Peyer's patch (tissue), 4 donors: ENCODE data around the gene SPTA1. TPM values are rescaled to one million over a fixed set of nuclear protein-coding genes. Genes with fewer than 3 reads are reported as not detected.

Source experiments
- DNase-seq, 3 donors: peaks; one replicate each; pipeline ENCODE4 v3.0.0-alpha.2; 2017 to 2019
- H3K27ac ChIP-seq, 4 donors: fragments of 200-600 bp; sonication (generic); one replicate each; pipeline ENCODE4 v1.5.1; 2016 to 2019
- H3K27me3 ChIP-seq, 2 donors: fragments of 200-600 bp; sonication (generic); one replicate each; pipeline ENCODE4 v1.5.1; 2019
- H3K36me3 ChIP-seq, 3 donors: fragments of 200-600 bp; sonication (generic); one replicate each; pipeline ENCODE4 v1.5.1; 2016 to 2019
- H3K4me1 ChIP-seq, 4 donors: fragments of 200-600 bp; sonication (generic); one replicate each; pipeline ENCODE4 v1.5.1; 2016 to 2019
- H3K4me3 ChIP-seq, 4 donors: fragments of 200-600 bp; sonication (generic); 1 replicate in 3 of 4; 2 replicates in 1 of 4; pipeline ENCODE4 v1.5.1; 2016 to 2019; ENCODE audit warnings: mild to moderate bottlenecking in 1 of 4
- H3K9me3 ChIP-seq, 4 donors: fragments of 200-600 bp; sonication (generic); one replicate each; pipeline ENCODE4 v1.5.1; 2016 to 2019; ENCODE audit warnings: mild to moderate bottlenecking in 1 of 4
- POLR2A ChIP-seq, 2 donors: fragments of 450-650 bp; IDR thresholded peaks; one replicate each; pipeline ENCODE4 v1.5.1; 2017; ENCODE audit warnings: antibody characterized with exemption in 2 of 2, mild to moderate bottlenecking in 2 of 2, moderate library complexity in 2 of 2
- total RNA-seq, 4 donors: library from RNA; depleted of rRNA; stranded (reverse); fragments of >200 nt; gene quantifications; one replicate each; pipeline ENCODE4 v1.1.0, GENCODE V29; 2016
- TF ChIP-seq, protein P1 (sequence below), 6 experiments: fragments of 450-650 bp in 4 of 6; fragments of 200-600 bp in 2 of 6; sonication (generic) in 1 of 6; IDR thresholded peaks; one replicate each; pipeline ENCODE4 v1.5.1; 2017 to 2019; ENCODE audit warnings: antibody characterized with exemption in 6 of 6, mild to moderate bottlenecking in 3 of 6, moderate library complexity in 1 of 6

The SPTA1 gene
- total RNA-seq, 4 donors from 2014 or later: not detected

DNA sequence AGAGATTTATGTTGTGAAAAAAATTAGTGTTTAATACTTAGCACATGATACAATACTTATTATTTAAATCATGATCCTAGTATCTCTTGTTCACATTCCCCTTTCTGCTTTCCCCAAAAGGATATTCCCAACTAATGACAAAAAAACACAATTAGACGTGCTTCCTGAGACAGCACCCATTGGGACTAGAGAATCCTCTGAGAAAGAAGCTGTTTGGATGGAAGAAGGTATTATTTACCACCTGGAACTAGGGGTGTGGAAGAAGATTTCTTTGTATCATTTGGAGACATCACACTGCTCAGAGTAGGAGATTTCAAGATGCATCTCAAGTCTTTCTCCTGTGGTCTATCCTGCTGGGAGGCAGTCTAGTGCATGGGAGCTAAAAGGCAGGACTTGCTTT is 81.5 kb downstream of the SPTA1 start, which contains the start of gene OR10Z1:
TSS of gene OR10Z1 (plus strand) at position 301 of the 400 bp plus-strand sequence. CDS start 1,171 bp downstream, outside the sequence.
- Histone ChIP-seq H3K4me1 (no peaks in the 10 kb centered on the region), H3K27ac (no peak within 1 kb of the TSS), H3K4me3 (no peak within 1 kb of the TSS), H3K9me3 (no peaks in the 10 kb centered on the region), H3K27me3 (no peaks in the 10 kb centered on the region), H3K36me3 (no peaks in the 10 kb centered on the region)
- no peak for TF ChIP-seq POLR2A (IDR thresholded peaks at IDR 0.05)
- TF ChIP-seq, protein P1, sequence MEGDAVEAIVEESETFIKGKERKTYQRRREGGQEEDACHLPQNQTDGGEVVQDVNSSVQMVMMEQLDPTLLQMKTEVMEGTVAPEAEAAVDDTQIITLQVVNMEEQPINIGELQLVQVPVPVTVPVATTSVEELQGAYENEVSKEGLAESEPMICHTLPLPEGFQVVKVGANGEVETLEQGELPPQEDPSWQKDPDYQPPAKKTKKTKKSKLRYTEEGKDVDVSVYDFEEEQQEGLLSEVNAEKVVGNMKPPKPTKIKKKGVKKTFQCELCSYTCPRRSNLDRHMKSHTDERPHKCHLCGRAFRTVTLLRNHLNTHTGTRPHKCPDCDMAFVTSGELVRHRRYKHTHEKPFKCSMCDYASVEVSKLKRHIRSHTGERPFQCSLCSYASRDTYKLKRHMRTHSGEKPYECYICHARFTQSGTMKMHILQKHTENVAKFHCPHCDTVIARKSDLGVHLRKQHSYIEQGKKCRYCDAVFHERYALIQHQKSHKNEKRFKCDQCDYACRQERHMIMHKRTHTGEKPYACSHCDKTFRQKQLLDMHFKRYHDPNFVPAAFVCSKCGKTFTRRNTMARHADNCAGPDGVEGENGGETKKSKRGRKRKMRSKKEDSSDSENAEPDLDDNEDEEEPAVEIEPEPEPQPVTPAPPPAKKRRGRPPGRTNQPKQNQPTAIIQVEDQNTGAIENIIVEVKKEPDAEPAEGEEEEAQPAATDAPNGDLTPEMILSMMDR (IDR thresholded peaks at IDR 0.05): no peak
- no peak for DNase-seq

DNA sequence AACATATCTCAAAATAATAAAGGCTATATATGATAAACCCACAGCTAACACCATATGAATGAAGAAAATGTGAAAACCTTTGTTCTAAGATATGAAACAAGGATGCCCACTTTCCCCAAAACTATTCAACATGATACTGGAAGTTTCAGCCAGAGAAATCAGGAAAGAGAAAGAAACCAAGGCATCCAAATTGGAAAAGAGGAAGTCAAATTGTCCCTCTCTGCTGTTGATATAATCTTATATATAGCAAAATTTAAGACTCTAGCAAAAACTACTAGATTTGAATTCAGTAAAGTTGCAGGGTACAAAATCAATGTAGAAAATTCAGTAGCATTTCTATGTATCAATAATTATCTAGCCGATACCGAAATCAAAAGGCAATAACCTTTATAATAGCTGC is 85.8 kb downstream of the SPTA1 start:
- no peak overlapping the region for H3K4me3 ChIP-seq
- no peaks in the 10 kb centered on the region for H3K4me1 ChIP-seq
- H3K27ac ChIP-seq: no peak overlapping the region
- TF ChIP-seq, protein P1 (IDR thresholded peaks at IDR 0.05): no peak
- TF ChIP-seq POLR2A (IDR thresholded peaks at IDR 0.05): no peak
- DNase-seq: no peak
- peaks cover 0 to 12% (median 2%) of the 10 kb centered on the region in 4 donors for H3K9me3 ChIP-seq
- no peaks in the 10 kb centered on the region for H3K27me3 ChIP-seq
- H3K36me3 ChIP-seq: no peaks in the 10 kb centered on the region

DNA sequence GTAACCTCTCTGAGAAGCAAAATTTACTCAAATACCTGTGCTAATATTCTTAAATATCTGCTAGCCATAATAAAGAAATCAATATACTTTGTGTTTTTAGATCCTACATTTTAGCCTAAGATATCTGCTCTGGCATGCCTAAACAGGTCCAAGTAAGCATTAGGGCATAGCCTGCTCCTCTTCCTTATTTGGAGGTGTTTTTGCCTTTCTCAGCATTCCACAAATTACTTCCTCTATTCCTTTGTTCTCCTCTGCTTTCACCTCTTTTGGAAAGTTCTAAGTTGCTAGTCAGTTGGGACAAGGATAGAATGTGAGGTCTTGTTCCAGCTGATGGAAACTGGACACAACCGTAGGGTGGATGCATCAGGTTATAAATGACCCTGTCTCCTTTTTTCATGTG is 99.6 kb downstream of the SPTA1 start:
- Histone ChIP-seq H3K9me3 (peaks cover 0 to 6% (median 3%) of the 10 kb centered on the region in 4 donors), H3K36me3 (no peaks in the 10 kb centered on the region), H3K4me3 (no peak overlapping the region), H3K4me1 (no peaks in the 10 kb centered on the region), H3K27me3 (no peaks in the 10 kb centered on the region), H3K27ac (no peak overlapping the region)
- TF ChIP-seq POLR2A (IDR thresholded peaks at IDR 0.05): no peak
- TF ChIP-seq, protein P1 (IDR thresholded peaks at IDR 0.05): no peak
- DNase-seq: no peak

DNA sequence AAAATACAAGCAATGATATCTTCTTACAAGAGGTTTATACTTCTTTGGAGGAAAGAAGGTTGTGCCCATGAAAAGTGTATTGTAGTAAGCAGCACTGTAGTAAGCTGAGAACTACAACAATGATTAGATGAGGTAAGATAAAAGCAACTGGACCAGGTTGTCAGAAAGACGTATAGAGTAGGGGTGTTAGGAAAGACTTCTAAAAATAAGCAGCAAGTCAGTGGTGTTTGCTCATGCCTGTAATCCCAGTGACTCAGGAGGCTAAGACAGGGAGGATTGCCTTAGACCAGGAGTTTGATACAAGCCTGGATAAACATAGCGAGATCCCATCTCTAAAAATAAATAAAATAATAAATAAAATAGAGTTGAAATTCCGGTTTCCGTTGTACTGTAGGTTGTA is 102.6 kb downstream of the SPTA1 start:
- Histone ChIP-seq H3K27me3 (no peaks in the 10 kb centered on the region), H3K4me1 (no peaks in the 10 kb centered on the region), H3K9me3 (peaks cover 0 to 6% (median 3%) of the 10 kb centered on the region in 4 donors), H3K4me3 (no peak overlapping the region), H3K27ac (no peak overlapping the region), H3K36me3 (no peaks in the 10 kb centered on the region)
- TF ChIP-seq, protein P1 (IDR thresholded peaks at IDR 0.05): no peak
- no peak for TF ChIP-seq POLR2A (IDR thresholded peaks at IDR 0.05)
- no peak for DNase-seq

DNA sequence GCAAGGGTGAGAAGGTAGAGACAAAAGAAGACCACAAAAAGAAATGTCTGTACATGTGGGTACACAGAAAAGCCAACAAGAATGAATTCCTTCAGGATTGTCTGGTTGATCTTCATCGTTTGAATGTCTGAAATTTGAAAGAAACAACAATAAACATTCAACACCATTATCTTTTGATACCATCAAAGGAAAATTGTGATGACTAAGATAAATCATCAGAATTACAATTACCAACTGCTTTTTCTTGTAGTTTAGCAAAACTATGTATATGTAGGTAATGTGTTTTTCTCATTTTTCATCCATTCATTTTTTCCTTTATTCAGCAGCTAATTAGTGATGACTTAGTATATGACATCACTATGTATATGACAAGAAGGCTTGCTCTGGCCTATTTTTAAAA is 106.8 kb downstream of the SPTA1 start, which contains the start of gene OR10X1:
TSS of gene OR10X1 (minus strand) at position 167 of the 400 bp plus-strand sequence. CDS start at position 167, 0 bp downstream.
- DNase-seq: no peak
- Histone ChIP-seq H3K27ac (no peak within 1 kb of the TSS), H3K9me3 (no peaks in the 10 kb centered on the region), H3K36me3 (no peaks in the 10 kb centered on the region), H3K27me3 (no peaks in the 10 kb centered on the region), H3K4me1 (no peaks in the 10 kb centered on the region), H3K4me3 (no peak within 1 kb of the TSS)
- TF ChIP-seq POLR2A (IDR thresholded peaks at IDR 0.05): no peak
- TF ChIP-seq, protein P1 (IDR thresholded peaks at IDR 0.05): no peak

DNA sequence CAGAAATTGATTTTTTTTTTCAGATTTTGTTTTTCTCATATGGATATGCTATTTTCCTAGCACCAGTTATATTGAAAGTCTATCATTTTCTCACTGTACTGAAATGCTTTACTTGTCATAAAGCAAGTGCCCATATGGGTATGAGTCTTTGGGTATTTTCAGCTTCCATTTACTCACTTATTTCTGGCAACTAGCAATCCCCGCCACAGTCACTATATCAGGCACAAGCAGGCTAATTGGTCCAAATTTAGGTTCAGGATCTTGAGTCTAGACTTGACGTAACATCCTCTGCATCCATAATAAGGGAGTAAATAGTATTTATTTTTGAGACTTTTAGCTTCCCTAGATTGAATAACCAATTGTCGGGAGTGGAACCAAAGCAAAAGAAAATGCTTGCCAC is 109.0 kb downstream of the SPTA1 start:
- no peak for DNase-seq
- no peak overlapping the region for H3K27ac ChIP-seq

More for the DNA sequence above, 109.0 kb downstream of the SPTA1 start:
- H3K4me3 ChIP-seq: no peak overlapping the region
- no peaks in the 10 kb centered on the region for H3K36me3 ChIP-seq
- no peaks in the 10 kb centered on the region for H3K4me1 ChIP-seq
- no peaks in the 10 kb centered on the region for H3K9me3 ChIP-seq
- no peaks in the 10 kb centered on the region for H3K27me3 ChIP-seq
- TF ChIP-seq, protein P1 (IDR thresholded peaks at IDR 0.05): no peak
- no peak for TF ChIP-seq POLR2A (IDR thresholded peaks at IDR 0.05)
